K562 (cell line): Measurements from ENCODE around the gene EPHB4. TPM values are rescaled to one million over a fixed set of nuclear protein-coding genes. Genes with fewer than 3 reads are reported as not detected.

Experiments
- ARID1B ChIP-seq: fragments of 450-650 bp; IDR thresholded peaks from 2 replicates; pipeline ENCODE4 v1.6.1; 2016; ENCODE audit warnings: antibody characterized with exemption, mild to moderate bottlenecking, inconsistent platforms
- BMI1 ChIP-seq: fragments of 150-350 bp; IDR thresholded peaks from 2 replicates; pipeline ENCODE4 v1.6.1; 2014; ENCODE audit warnings: low read length
- ELF1 ChIP-seq: fragments of 200-800 bp; sonication (Bioruptor generic); IDR thresholded peaks from 2 replicates; pipeline ENCODE4 v1.6.1; 2016; ENCODE audit warnings: missing genetic modification characterization, missing compliant biosample characterization
- ESRRB ChIP-seq: fragments of 250-450 bp; sonication (Bioruptor Pico); IDR thresholded peaks from 2 replicates; pipeline ENCODE4 v1.5.0; 2020; ENCODE audit warnings: mild to moderate bottlenecking, moderate library complexity, borderline replicate concordance
- GATAD2B ChIP-seq: fragments of 450-650 bp; IDR thresholded peaks from 2 replicates; pipeline ENCODE4 v1.6.1; 2017; ENCODE audit warnings: mild to moderate bottlenecking, borderline replicate concordance
- KAT2B ChIP-seq: IDR thresholded peaks from one replicate; pipeline ENCODE4 v1.6.1; 2012; ENCODE audit warnings: low read depth, mild to moderate bottlenecking, control low read depth, inconsistent platforms, low read length, moderate library complexity
- KLF16 ChIP-seq: IDR thresholded peaks from 2 replicates; pipeline ENCODE4 v1.6.1; 2016; ENCODE audit warnings: antibody characterized with exemption
- L3MBTL2 ChIP-seq: fragments of 450-650 bp; IDR thresholded peaks from 2 replicates; pipeline ENCODE4 v1.6.1; 2016; ENCODE audit warnings: mild to moderate bottlenecking, moderate library complexity
- MAZ ChIP-seq, 2 experiments: fragments of 450-650 bp in 1 of 2; sonication (generic) in 1 of 2; formaldehyde crosslinking; IDR thresholded peaks in 1 of 2; conservative IDR thresholded peaks in 1 of 2; 2 replicates each; pipeline versions ENCODE4 v1.4.0 to v1.5.0; 2020; ENCODE audit warnings: mild to moderate bottlenecking in 1 of 2, missing genetic modification reagents in 1 of 2
- POLR2G ChIP-seq: fragments of 200-400 bp; formaldehyde crosslinking; IDR thresholded peaks from 2 replicates; pipeline ENCODE4 v1.6.1; 2017; ENCODE audit warnings: low read depth, mild to moderate bottlenecking, antibody characterized with exemption, low read length, moderate library complexity
- SMC3 ChIP-seq: conservative IDR thresholded peaks from 2 replicates; pipeline ENCODE4 v1.6.1; 2011; ENCODE audit warnings: low read depth, low read length, improper control_type of control experiment; ENCODE audit not compliant: insufficient read depth
- SOX6 ChIP-seq: fragments of 450-650 bp; IDR thresholded peaks from 2 replicates; pipeline ENCODE4 v1.6.1; 2014; ENCODE audit warnings: mild to moderate bottlenecking
- TBP ChIP-seq: optimal IDR thresholded peaks from 2 replicates; pipeline ENCODE3; 2011; ENCODE audit warnings: low read depth, low read length, improper control_type of control experiment
- ZFX ChIP-seq: sonication (generic); formaldehyde crosslinking; IDR thresholded peaks from 2 replicates; pipeline ENCODE4 v1.8.0; 2022; ENCODE audit warnings: mild to moderate bottlenecking, missing genetic modification reagents, moderate library complexity
- polyA plus RNA-seq, 8 experiments: library from polyadenylated mRNA; depleted of rRNA in 4 of 8; stranded (reverse) in 5 of 8; unstranded in 3 of 8; fragments of >200 nt; fragmentation: Nextera tagmentation in 2 of 8; fragmentation: Illumina TruSeq in 1 of 8; extraction: Ambion mirVana in 2 of 8; extraction: Trizol in 1 of 8; gene quantifications; 2 replicates each; pipeline versions ENCODE4 v1.2.1 to v1.2.3, GENCODE V29; 2011 to 2014; ENCODE audit warnings: inconsistent platforms in 1 of 8, missing spikeins in 1 of 8
- total RNA-seq, 7 experiments: library from RNA; depleted of rRNA in 6 of 7; stranded (reverse); fragments of >200 nt in 6 of 7; fragmentation: Illumina TruSeq in 2 of 7; extraction: Trizol in 2 of 7; gene quantifications; 2 replicates each; pipeline versions ENCODE4 v1.2.1 to v1.2.3, GENCODE V29; 2011 to 2021; ENCODE audit warnings: low replicate concordance in 1 of 7
- TF ChIP-seq, protein P1 (sequence below), 2 experiments: fragments of 450-650 bp; IDR thresholded peaks; 2 replicates each; pipeline ENCODE4 v1.6.1; 2016
- TF ChIP-seq, protein P2 (sequence below), 2 experiments: IDR thresholded peaks; 2 replicates each; pipeline ENCODE4 v1.6.1; 2012; ENCODE audit warnings: improper control_type of control experiment in 2 of 2, low read depth in 2 of 2, low read length in 2 of 2, borderline replicate concordance in 1 of 2
- TF ChIP-seq, protein P3 (sequence below), 3 experiments: IDR thresholded peaks in 2 of 3; conservative IDR thresholded peaks in 1 of 3; 2 replicates each; pipeline ENCODE4 v1.5.1; 2011 to 2012; ENCODE audit warnings: low read length in 3 of 3, mild to moderate bottlenecking in 3 of 3, control low read depth in 2 of 3, improper control_type of control experiment in 1 of 3, inconsistent platforms in 1 of 3, low read depth in 1 of 3, mixed read lengths in 1 of 3, moderate library complexity in 1 of 3; ENCODE audit not compliant: insufficient read depth in 2 of 3
- TF ChIP-seq, protein P4 (sequence below): fragments of 450-650 bp; formaldehyde crosslinking; conservative IDR thresholded peaks from 2 replicates; pipeline ENCODE4 v1.4.0; 2022; ENCODE audit warnings: mild to moderate bottlenecking, missing genetic modification characterization

Gene EPHB4
- total and polyA plus RNA-seq, 9 of the 15 experiments (the other 6 are each of a cell fraction or from before 2014, with no cell fraction given): 1.2 to 82.1 (median 37.9) TPM

GRCh38 chr7:100827330-100828226 is at the start of gene EPHB4 (continued):
- TF ChIP-seq, protein P1, sequence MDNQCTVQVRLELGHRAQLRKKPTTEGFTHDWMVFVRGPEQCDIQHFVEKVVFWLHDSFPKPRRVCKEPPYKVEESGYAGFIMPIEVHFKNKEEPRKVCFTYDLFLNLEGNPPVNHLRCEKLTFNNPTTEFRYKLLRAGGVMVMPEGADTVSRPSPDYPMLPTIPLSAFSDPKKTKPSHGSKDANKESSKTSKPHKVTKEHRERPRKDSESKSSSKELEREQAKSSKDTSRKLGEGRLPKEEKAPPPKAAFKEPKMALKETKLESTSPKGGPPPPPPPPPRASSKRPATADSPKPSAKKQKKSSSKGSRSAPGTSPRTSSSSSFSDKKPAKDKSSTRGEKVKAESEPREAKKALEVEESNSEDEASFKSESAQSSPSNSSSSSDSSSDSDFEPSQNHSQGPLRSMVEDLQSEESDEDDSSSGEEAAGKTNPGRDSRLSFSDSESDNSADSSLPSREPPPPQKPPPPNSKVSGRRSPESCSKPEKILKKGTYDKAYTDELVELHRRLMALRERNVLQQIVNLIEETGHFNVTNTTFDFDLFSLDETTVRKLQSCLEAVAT (IDR thresholded peaks at IDR 0.05): peak in 1 of 2 experiments; percentile 66; a peak in 3 of 4 replicates
- TF ChIP-seq L3MBTL2 (peak; percentile 64), KAT2B (no peak), POLR2G (peak; percentile 84), ELF1 (peak; percentile 47; the same call in 1 of the 2 replicates), BMI1 (no peak), SMC3 (0 out of 2 replicates have a peak, but pooled peaks have one; percentile 10), SOX6 (peak; percentile 19; the same call in 1 of the 2 replicates), GATAD2B (peak; percentile 44; the same call in 1 of the 2 replicates), KLF16 (no peak; the same call in 1 of the 2 replicates), ARID1B (peak; percentile 29; the same call in 1 of the 2 replicates), ZFX (peak; percentile 63), ESRRB (no peak), MAZ (CRISPR knock-in tag; conservative IDR thresholded peaks at IDR 0.05 in 1 of 2, IDR thresholded peaks at IDR 0.05 in 1 of 2) (peak in 1 of 2 experiments; percentile 29; a peak in 2 of 4 replicates), TBP (peak; percentile 45)
- TF ChIP-seq, protein P2, sequence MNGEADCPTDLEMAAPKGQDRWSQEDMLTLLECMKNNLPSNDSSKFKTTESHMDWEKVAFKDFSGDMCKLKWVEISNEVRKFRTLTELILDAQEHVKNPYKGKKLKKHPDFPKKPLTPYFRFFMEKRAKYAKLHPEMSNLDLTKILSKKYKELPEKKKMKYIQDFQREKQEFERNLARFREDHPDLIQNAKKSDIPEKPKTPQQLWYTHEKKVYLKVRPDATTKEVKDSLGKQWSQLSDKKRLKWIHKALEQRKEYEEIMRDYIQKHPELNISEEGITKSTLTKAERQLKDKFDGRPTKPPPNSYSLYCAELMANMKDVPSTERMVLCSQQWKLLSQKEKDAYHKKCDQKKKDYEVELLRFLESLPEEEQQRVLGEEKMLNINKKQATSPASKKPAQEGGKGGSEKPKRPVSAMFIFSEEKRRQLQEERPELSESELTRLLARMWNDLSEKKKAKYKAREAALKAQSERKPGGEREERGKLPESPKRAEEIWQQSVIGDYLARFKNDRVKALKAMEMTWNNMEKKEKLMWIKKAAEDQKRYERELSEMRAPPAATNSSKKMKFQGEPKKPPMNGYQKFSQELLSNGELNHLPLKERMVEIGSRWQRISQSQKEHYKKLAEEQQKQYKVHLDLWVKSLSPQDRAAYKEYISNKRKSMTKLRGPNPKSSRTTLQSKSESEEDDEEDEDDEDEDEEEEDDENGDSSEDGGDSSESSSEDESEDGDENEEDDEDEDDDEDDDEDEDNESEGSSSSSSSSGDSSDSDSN (IDR thresholded peaks at IDR 0.05; ENCODE audit: borderline replicate concordance in 1 of 2, low read depth in 2 of 2, low read length in 2 of 2): peak; percentile 70 to 81; a peak in 2 of 4 replicates
- TF ChIP-seq, protein P3, sequence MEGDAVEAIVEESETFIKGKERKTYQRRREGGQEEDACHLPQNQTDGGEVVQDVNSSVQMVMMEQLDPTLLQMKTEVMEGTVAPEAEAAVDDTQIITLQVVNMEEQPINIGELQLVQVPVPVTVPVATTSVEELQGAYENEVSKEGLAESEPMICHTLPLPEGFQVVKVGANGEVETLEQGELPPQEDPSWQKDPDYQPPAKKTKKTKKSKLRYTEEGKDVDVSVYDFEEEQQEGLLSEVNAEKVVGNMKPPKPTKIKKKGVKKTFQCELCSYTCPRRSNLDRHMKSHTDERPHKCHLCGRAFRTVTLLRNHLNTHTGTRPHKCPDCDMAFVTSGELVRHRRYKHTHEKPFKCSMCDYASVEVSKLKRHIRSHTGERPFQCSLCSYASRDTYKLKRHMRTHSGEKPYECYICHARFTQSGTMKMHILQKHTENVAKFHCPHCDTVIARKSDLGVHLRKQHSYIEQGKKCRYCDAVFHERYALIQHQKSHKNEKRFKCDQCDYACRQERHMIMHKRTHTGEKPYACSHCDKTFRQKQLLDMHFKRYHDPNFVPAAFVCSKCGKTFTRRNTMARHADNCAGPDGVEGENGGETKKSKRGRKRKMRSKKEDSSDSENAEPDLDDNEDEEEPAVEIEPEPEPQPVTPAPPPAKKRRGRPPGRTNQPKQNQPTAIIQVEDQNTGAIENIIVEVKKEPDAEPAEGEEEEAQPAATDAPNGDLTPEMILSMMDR (IDR thresholded peaks at IDR 0.05 in 2 of 3, conservative IDR thresholded peaks at IDR 0.05 in 1 of 3; ENCODE audit: insufficient read depth in 2 of 3, low read depth in 1 of 3, low read length in 3 of 3): peak; percentile 77 to 88 (median 80)
- TF ChIP-seq, protein P4, sequence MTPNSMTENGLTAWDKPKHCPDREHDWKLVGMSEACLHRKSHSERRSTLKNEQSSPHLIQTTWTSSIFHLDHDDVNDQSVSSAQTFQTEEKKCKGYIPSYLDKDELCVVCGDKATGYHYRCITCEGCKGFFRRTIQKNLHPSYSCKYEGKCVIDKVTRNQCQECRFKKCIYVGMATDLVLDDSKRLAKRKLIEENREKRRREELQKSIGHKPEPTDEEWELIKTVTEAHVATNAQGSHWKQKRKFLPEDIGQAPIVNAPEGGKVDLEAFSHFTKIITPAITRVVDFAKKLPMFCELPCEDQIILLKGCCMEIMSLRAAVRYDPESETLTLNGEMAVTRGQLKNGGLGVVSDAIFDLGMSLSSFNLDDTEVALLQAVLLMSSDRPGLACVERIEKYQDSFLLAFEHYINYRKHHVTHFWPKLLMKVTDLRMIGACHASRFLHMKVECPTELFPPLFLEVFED (CRISPR knock-in tag): 0 out of 2 replicates have a peak, but pooled peaks have one; percentile 47
